T-helper 1 cell treated with Interleukin-12 subunit alpha and Interleukin-12 subunit beta and Interleukin-4 antibody, amounts not matched to agents 30 ng/mL and 1 ng/mL, for 36 hours (primary cell): ENCODE results near the gene CERK. TPM values are rescaled to one million over a fixed set of nuclear protein-coding genes. Genes with fewer than 3 reads are reported as not detected.
"Not testable (repeated sequence)": the region's sequence is repeated elsewhere in the genome, so short reads cannot be mapped to it uniquely, and the experiment has no call there.

Experiments used
- intact Hi-C: fragments of 100-400 bp; cut with micrococcal nuclease; formaldehyde crosslinking; loops from one replicate; pipeline ENCODE4 v1.15.1; 2024
- total RNA-seq: library from RNA; stranded (reverse); gene quantifications from 2 replicates; pipeline ENCODE4 v1.2.3, GENCODE V29; 2022

Gene CERK
- total RNA-seq, 1 donor from 2014 or later: 65.1 TPM

DNA sequence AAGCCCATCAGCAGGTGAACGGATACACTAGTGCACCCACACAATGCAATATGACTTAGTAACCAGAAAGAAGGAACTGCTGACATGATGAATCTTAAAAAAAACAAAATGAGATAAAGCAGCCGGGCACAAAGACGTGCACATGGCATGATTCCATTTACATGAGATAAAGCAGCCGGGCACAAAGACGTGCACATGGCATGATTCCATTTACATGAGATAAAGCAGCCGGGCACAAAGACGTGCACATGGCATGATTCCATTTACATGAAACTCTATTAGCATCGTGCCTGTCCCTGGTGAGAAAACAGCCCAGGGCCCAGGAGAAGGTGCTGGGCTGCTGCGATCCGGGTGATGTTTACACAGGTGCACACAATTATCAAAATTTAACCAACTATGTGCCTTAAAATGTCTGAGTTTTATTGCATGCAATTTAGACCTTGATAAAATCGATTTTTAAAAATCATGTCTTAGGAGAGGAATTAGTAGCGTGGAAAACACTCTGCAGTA is 3.8 kb downstream of the CERK start:
- intact Hi-C loops: not testable (repeated sequence)

DNA sequence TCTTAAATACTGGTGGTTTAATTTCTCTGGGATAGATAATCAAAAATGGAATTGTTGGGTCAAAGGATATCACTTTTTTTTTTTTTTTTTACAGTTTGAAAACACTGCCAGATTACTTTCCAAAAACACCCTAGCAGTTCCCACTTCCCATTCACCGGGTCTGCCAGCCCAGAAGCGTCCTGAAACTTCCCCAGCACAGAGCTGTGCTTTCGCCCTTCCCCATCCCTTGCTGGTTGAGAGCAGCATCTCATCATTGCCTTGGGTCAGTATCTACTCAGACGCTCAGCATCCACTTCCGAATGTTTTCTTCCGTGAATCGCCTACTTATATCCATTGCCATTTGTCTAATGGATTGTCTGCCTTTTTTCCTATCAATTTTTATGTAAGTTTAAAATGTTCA is 5.5 kb downstream of the CERK start:
- intact Hi-C loops: no loop called here

DNA sequence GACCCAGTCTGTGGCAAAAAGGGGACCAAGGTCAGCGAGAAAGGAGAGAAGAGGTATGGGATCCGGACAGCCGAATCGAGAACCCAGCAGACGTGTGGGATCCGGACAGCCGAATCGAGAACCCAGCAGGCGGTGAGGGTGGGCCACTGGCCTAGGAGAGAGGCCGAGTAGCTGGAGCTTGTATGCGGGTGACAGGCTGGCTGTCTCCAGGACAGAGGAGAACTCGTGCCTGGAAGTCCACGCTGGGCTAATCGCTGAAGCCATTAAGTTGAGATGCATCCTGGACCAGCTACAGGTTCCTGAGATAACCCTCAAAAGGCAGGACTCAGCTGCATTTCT is 6.0 kb downstream of the CERK start:
- intact Hi-C loops: no loop called here

DNA sequence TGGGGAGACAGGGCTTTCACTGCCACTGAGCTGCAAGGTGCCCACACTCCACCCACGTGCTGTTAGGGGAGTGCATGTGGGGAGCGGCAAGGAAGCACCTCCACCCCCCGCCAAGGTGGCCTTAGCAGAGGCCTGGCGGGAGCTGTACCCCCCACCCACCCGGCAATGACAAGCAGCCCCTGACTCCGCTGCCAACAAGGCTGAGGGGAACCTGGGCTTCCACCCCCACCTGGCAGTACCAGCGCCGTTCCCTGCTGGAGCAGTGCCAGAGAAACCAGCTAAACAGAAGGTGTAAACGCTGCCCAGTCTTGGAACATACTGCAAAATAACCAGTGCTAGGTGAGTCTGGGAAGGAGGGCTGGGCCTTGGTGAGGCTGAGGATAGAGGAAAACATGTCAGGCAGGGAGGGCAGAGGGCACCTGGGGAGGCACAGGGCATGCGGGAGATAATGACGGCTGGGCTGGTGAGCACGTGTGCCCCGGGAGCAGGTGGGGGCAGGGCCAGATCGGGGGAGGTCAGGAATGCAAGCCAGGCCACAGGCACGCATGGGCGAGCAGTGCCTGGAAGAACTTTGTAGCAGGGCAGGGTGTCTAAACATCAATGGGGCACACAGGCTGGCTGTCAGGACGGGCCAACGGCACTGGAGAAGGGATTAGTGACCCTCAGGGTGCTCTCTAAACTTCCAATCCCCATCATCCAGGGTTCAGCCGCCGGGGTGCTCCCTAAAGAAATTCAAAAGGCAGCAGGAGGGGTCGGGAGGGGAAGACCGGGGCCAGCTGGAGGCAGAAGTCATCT is 6.6 kb downstream of the CERK start:
- intact Hi-C loops: no loop called here

DNA sequence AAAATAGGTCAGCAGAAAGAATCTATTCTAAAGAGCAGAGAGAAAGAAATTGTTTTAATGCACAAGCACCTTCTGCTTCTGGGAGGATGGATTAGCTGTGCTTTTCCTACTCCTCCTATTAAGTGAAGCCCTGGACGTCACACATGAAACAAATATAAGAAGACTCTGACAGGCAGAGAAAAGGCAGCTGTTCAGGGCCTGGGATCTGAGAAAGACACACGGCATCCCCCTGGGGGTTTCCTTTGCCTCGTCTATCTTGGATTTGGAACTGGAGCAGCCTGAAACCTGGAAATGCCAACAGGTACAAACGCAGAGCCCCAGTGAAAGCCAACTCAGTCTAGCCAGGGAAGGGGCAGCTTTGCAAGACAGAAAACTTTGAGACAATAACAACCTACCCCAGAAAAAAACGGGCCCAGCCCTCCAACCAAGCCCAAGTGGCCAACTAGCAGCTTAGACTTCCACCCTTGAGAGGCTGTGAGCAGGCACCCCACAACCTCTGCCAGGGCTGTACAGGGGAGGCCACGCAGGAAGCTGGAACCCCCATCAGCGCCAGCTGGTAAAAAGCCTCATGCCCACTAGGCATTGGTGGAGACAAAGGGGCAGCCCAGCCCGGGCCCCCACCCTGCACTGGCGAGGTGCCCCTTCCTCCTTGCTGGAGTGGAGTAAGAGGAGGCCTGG is 7.3 kb downstream of the CERK start:
- intact Hi-C loops: no loop called here

DNA sequence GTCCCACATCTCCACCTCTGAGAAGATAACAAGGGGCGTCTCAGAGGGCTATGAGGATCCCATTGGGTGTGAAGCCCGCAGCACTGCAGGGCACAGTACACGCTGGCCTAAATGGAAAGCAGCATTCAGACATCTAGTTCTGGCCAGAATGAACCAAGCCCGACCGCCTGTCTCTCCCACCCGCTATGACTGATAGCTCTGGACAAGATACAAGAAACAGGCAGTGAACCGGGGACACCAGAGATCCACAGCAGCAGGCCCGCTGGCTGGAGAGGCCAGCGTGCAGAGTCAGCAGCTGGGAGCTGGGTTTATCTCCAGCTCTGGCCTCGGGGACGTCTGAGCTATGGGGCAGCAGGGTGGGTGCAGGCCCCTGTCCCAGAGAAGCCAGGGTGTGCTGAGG is 9.6 kb downstream of the CERK start:
- intact Hi-C loops: no loop called here

DNA sequence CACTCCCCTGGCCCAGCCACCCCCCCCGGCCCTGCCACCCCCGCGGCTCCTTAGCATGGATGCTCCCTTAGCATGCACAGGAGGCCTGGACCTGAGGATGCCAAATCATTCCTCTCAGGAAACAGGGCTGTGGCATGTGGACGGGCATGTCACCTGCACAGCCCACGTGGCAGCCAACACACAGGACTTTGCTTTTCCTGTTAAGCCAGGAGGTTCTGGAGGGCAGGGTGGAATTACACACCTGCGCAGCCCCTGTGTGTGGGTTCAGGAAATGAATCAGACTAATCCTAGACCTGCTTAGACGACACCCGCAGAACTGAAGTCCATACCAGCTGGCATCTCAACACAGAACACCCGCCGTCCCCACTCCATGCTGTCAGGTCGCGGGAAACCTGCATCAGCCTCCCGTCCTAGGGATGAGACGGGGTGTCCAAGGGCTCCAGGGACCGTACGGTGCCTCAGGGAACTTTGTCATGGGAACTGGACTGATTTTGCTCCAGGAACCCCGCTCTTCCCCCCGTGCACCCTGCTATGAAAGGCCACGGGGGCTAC is 10.2 kb downstream of the CERK start:
- intact Hi-C loops: no loop called here

DNA sequence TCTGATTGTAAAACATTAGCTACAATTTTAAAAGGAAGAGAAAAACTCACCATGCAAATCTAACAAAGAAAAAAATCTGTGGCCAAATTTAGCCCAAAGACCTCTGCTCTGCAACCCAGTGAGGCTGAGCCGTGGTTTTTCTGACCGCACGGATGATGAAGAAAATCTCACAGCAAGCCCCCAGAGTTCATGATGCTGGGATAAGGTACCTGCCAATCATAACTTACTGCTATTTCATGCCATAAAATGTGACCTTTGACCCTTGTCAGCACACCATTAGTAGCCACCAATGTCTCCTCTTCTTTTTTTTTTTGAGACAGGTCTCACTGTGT is 11.1 kb downstream of the CERK start:
- intact Hi-C loops: no loop called here

DNA sequence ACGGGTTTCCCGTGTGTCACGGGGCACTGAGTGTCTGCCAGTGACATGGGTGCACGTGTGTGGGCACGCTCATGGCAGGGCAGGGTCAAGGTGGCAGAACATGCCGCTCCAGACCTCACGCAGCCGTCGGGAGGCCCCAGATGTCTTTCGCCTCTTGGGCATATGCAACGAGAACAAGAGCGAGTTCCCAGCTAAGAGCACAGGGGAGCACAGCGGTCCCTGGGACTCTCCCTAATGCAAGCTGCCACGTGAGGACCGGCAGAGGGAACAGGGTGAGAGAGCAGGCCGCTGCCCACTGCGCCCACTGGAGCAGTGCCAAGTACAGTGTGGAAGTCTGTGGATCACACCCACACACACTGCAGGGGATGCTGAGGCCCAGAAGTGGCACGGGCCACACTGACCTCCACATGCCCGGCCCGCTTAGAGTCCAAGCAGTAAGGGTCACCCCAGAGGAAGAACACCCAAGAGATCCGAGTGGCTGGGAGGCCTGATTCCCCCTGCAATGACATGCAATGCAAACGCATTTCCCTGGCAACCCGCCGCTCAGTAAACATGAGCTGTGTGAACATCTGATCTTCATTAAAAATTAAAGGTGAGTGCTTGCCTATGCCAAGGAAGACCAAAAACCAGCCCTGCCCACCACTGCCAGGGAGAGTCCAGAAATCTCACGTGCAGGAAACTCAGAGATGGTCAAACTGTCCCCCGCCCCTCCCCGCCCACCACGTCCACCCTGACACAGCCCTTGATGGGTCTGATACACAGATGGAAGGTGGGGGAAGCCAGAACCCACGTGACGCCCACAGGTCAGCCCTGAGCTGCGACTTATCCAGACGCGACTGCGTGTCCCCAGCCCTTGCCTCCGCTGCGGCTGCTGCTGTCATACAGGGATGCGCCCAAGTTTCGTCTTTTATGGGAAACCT is 11.7 kb downstream of the CERK start:
- intact Hi-C loops: no loop called here

DNA sequence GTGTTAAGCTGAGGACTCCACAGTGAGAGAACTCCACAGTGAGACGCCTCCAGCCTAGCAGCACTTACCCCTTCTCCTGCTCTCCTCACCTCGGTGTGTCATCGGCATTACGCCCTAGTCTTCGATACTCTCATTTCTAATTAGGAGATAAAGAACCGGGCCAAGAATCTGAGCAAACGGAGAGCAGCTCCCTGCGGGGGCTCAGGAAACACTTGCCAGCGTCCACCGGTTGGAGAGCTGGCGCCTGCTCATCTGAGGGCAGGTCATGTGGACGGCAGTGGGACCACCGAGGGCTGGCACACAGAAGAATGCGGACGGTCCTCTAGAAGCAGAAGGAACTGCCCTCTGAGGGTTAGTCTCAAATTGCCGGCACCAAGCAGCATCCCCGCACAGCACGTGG is 13.0 kb downstream of the CERK start:
- intact Hi-C loops: no loop called here

DNA sequence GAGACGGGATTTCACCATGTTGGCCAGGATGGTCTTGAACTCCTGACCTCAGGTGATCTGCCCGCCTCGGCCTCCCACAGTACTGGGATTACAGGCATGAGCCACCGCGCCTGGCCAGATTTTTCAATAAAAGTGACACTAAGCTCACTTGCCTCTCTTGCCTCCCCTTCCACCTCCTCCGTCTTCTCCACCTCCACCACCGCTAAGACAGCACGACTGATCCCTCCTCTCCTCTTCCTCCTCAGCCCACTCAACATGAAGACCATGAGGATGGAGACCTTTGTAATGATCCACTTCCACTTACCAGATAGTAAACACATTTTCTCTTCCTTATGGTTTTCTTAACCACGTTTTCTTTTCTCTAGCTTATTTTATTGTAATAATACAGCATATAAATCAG is 14.2 kb downstream of the CERK start:
- intact Hi-C loops: no loop called here

DNA sequence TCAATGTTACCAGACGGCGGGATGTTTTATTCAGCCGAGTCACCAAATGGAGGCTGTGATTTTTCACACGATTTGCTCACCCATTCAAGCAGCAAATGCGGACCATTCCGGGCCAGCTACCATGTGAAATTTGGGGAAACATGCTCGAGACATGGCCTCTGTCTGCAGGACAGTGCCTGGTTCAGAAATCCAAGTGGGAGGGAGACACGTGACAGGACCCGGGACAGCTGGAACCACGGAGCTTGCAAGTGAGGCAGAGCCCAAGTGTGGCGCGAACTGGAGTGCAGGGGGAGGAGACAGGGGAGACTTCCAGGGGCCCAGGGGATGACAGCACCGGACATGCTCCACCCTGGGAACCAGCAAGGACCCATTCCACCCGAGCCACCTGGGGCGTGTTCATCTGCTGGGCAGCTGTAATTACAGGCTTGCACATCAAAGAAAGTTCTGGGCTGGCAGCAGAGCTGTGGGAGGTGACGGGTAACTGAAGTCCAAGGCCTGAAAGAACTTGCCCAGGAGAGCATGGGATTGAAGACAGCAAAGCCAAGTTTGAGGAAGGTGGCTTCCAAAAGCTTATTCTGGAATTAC is 16.5 kb downstream of the CERK start:
- intact Hi-C loops: no loop called here

DNA sequence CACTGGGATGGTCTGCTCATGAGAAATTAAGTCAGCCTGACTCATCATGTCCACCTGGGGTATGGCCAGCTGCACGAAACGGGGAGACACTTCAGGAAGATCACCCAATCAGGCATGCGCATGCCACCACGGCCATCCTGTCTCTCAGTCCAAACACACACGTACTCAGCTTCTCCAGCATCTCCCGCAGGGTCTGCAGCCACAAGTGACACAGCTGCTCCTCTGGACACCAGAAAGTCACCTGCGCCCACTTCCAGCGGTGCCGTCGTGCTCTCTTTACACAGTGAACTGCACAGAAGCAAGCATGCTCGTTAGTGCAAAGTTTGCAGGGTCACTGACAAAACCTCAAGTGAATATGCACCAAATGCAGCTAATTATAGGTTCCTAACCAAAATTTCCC is 18.1 kb downstream of the CERK start:
- intact Hi-C loops: no loop called here

DNA sequence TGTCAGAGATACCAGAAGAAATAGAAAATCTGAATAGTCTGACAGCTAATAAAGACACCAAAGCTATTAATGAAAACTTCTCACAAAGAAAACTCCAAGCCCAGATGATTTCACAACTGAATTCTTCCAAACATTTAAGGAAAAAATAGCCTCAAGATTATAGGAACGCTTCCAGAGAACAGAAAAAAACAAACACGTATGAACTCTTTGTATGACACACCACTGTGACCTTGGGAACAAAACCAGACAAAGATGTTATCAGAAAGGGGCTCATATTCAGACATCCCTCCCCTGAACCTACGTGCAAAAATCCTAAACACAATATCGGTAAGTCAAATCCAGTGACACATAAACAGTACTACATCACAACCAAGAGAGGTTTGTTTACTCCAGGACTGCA is 23.5 kb downstream of the CERK start:
- intact Hi-C loops: no loop called here

DNA sequence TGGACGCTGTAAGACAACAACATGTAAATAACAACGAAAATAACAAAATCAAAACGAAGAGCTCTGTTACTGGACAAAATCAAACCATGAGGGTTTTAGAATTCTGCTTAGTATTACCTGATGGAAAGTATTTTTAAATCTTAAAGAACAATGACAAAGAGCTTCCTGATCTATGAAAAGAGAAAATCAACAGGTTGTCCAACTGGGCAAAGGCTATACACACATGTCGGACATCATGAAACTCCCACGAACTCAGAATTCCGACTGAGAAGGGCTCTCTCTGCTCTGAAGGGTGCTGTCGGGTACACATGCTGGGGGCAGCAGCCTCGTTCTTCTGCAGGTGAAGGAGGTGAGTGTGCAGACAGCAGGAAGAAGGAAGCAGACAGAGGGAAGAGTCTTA is 25.8 kb downstream of the CERK start:
- intact Hi-C loops: no loop called here

DNA sequence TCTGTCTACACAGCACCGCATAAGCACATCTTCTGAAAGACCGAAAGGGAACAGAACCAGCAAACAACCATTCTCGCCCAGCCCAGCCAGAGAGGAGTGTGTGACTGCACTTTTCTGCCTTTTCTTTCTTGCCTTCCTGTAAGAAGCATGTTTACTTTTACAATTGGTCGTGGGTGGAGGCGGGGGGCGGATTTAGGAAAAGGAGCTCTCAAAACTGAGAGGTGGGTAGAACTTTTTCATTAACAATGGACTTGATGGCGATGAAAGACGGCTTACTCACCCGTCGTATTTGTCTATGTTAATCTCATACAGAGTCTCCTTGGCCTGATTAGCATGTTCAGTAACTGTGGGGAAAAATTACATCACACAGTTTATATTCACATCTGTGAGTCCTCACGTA is 27.2 kb downstream of the CERK start:
- intact Hi-C loops: no loop called here

DNA sequence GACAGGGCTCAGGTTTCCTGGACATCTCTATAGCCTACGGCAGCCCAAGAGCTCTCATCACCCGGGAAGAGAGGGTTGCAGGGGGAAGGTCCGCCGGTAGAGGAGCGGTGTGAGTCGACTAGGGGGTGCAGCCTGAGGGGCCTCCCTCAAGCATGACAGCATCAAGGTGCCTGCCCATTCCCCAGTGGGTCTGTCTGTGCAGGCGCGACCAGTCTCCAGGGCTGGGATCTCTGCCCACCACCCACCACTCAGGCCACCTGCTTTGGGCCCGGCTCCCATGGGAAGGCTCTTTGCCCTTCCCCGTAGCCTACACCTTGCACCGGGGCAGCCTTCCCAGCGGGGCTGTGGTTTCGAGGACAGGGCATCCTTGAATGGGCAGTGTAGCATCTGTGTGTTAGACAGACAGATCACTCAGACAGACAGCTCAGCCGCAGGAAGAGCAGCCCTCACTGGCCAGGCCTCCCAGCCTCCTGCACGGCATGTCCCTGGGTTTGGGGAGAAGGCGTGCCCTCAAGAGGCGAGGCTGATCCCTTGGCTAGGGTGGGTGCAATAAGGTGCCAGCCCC is 29.2 kb downstream of the CERK start:
- intact Hi-C loops: no loop called here

DNA sequence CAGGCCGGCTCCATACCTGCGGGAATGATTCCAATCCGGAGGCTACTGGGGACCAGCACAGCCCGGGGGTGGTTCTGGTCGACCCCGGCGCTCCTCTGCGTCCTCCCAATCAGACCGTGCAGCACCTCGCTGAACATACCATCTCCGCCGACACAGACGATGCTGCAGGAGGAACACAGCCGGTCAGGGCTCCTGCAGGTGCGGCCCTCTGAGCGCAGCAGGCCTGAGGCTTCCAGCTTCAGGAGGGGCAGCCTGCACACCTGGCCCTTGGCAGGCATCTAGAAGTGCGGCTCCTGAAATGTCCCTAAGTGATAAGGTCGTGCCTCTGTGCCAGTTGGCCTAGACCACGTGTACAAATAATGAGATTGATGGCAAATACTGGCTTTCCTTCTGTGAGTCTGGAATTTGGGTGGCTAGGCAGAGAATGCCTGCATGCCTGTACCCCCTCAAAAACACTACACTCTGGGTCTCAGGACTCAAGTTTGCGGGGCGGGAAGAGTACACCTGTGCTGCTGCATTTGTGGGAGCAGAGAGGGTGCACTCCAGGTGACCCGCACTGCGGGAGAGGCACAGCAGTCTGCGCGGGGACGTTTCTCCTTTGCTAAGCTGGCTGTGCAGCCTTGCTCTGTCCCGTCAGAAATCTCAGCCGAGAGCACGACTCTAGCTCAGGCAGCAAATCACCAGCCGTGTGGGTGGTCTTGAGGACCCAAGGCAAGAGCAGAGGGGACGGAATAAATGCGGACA is 30.1 kb downstream of the CERK start:
- intact Hi-C loops: no loop called here

DNA sequence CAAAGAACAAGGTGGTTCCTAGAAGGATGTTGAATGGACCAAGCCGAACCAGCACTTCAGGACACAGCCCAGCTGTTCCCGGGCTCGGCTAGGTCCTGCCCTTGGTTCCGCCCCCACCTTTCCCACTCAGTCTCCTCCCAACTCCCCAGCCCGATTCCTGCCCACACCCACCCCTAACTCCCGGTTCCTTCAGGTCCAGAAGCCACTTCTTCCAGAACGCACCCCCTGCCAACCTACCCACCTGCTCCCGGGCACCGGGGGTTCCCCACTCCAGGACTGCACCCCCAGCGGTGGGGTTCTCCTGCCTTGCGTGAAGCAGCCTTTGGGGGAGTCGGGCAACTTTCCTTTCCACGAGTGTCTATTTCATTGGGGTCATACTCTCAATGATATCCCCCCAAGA is 30.7 kb downstream of the CERK start:
- intact Hi-C loops: no loop called here

DNA sequence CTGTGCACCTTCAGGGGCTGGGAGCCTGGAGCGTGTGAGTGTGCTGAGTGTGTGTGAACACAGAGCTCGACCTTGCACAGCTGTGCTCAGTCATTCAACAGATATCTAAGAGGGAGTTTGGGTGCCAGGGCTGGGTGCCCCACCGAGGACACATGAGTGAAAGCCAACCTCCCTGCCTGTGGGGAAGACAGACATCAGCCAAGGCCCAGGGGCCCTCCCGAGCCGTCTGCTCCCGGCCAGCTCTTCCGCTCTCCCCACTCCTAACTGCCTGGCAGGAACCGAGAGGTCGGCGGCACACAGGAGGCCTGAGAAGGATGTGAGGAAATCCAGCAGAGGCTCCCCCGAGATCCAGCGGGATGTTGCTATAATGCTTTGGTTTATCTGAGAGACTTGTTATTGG is 32.0 kb downstream of the CERK start:
- intact Hi-C loops: no loop called here
